ENCODE results near the gene PCDH9. TPM values are rescaled to one million over a fixed set of nuclear protein-coding genes. Genes with fewer than 3 reads are reported as not detected.

PCDH9 gene
- total and polyA plus RNA-seq, 2 experiments from 2014 or later: 0.31 to 0.52 TPM

DNA sequence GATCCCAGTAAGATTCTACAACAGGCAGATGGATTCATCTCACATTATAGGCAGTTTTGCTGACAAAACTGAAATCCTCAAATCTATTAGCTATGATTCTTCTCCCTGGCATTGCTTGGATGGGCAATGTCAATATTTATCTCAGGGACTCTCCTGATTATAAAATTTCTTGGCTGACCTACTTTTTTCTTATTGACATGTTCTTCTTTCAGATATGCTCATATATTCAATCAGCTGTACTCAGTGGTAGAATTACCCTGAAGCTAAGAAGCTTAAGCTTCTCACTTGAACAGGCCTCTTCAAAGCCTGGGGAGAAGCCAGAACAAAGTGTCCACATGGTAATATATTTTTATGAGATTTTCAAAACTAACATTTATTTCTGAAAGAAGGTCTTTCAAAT, 513.6 kb downstream of the PCDH9 start:
- TF ChIP-seq EZH2 (IDR thresholded peaks at IDR 0.05; ENCODE audit: low read depth, unreplicated experiment) (no peak), ZNF114 (CRISPR knock-in tag; IDR thresholded peaks at IDR 0.05) (no peak), CREB1 (CRISPR knock-in tag; IDR thresholded peaks at IDR 0.05; ENCODE audit: low read depth) (no peak), STAT1 (IDR thresholded peaks at IDR 0.05; ENCODE audit: unreplicated experiment) (no peak), REST (IDR thresholded peaks at IDR 0.05; ENCODE audit: unreplicated experiment) (no peak), POLR2AphosphoS5 (IDR thresholded peaks at IDR 0.05; ENCODE audit: low read depth) (no peak), EZH2phosphoT487 (IDR thresholded peaks at IDR 0.05; ENCODE audit: unreplicated experiment) (no peak), JUNB (IDR thresholded peaks at IDR 0.05; ENCODE audit: unreplicated experiment) (no peak), ETS1 (IDR thresholded peaks at IDR 0.05) (no peak), NANOG (IDR thresholded peaks at IDR 0.05; ENCODE audit: borderline replicate concordance) (no peak), ZNF331 (CRISPR knock-in tag; IDR thresholded peaks at IDR 0.05; ENCODE audit: low read depth) (no peak)
- TF ChIP-seq, protein P1, sequence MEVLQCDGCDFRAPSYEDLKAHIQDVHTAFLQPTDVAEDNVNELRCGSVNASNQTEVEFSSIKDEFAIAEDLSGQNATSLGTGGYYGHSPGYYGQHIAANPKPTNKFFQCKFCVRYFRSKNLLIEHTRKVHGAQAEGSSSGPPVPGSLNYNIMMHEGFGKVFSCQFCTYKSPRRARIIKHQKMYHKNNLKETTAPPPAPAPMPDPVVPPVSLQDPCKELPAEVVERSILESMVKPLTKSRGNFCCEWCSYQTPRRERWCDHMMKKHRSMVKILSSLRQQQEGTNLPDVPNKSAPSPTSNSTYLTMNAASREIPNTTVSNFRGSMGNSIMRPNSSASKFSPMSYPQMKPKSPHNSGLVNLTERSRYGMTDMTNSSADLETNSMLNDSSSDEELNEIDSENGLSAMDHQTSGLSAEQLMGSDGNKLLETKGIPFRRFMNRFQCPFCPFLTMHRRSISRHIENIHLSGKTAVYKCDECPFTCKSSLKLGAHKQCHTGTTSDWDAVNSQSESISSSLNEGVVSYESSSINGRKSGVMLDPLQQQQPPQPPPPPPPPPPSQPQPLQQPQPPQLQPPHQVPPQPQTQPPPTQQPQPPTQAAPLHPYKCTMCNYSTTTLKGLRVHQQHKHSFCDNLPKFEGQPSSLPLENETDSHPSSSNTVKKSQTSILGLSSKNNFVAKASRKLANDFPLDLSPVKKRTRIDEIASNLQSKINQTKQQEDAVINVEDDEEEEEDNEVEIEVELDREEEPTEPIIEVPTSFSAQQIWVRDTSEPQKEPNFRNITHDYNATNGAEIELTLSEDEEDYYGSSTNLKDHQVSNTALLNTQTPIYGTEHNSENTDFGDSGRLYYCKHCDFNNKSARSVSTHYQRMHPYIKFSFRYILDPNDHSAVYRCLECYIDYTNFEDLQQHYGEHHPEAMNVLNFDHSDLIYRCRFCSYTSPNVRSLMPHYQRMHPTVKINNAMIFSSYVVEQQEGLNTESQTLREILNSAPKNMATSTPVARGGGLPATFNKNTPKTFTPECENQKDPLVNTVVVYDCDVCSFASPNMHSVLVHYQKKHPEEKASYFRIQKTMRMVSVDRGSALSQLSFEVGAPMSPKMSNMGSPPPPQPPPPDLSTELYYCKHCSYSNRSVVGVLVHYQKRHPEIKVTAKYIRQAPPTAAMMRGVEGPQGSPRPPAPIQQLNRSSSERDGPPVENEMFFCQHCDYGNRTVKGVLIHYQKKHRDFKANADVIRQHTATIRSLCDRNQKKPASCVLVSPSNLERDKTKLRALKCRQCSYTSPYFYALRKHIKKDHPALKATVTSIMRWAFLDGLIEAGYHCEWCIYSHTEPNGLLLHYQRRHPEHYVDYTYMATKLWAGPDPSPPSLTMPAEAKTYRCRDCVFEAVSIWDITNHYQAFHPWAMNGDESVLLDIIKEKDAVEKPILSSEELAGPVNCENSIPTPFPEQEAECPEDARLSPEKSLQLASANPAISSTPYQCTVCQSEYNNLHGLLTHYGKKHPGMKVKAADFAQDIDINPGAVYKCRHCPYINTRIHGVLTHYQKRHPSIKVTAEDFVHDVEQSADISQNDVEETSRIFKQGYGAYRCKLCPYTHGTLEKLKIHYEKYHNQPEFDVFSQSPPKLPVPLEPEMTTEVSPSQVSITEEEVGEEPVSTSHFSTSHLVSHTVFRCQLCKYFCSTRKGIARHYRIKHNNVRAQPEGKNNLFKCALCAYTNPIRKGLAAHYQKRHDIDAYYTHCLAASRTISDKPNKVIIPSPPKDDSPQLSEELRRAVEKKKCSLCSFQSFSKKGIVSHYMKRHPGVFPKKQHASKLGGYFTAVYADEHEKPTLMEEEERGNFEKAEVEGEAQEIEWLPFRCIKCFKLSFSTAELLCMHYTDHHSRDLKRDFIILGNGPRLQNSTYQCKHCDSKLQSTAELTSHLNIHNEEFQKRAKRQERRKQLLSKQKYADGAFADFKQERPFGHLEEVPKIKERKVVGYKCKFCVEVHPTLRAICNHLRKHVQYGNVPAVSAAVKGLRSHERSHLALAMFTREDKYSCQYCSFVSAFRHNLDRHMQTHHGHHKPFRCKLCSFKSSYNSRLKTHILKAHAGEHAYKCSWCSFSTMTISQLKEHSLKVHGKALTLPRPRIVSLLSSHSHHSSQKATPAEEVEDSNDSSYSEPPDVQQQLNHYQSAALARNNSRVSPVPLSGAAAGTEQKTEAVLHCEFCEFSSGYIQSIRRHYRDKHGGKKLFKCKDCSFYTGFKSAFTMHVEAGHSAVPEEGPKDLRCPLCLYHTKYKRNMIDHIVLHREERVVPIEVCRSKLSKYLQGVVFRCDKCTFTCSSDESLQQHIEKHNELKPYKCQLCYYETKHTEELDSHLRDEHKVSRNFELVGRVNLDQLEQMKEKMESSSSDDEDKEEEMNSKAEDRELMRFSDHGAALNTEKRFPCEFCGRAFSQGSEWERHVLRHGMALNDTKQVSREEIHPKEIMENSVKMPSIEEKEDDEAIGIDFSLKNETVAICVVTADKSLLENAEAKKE (CRISPR knock-in tag; IDR thresholded peaks at IDR 0.05): no peak
- TF ChIP-seq, protein P2, sequence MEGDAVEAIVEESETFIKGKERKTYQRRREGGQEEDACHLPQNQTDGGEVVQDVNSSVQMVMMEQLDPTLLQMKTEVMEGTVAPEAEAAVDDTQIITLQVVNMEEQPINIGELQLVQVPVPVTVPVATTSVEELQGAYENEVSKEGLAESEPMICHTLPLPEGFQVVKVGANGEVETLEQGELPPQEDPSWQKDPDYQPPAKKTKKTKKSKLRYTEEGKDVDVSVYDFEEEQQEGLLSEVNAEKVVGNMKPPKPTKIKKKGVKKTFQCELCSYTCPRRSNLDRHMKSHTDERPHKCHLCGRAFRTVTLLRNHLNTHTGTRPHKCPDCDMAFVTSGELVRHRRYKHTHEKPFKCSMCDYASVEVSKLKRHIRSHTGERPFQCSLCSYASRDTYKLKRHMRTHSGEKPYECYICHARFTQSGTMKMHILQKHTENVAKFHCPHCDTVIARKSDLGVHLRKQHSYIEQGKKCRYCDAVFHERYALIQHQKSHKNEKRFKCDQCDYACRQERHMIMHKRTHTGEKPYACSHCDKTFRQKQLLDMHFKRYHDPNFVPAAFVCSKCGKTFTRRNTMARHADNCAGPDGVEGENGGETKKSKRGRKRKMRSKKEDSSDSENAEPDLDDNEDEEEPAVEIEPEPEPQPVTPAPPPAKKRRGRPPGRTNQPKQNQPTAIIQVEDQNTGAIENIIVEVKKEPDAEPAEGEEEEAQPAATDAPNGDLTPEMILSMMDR (conservative IDR thresholded peaks at IDR 0.05; ENCODE audit: low read depth in 2 of 2): no peak
- no peak overlapping the region for H3K4me2 ChIP-seq
- H3K79me2 ChIP-seq (replicated peaks; ENCODE audit: insufficient read depth): no peaks in the 10 kb centered on the region
- no peaks in the 10 kb centered on the region for H4K20me1 ChIP-seq (replicated peaks; ENCODE audit: insufficient read depth)
- H3K9me3 Mint-ChIP-seq: no peaks in the 10 kb centered on the region
- no peak for DNase-seq (ENCODE audit: low spot score)
- H2AFZ ChIP-seq: no peak overlapping the region
- H3K27me3 ChIP-seq (ENCODE audit: insufficient read depth): no peaks in the 10 kb centered on the region
- no peak overlapping the region for H3K4me3 ChIP-seq
- H3K27ac Mint-ChIP-seq: no peak overlapping the region
- ATAC-seq: no peak
- no peaks in the 10 kb centered on the region for H3K27me3 Mint-ChIP-seq (ENCODE audit: insufficient read depth, low read depth, poor library complexity)
- no peaks in the 10 kb centered on the region for H3K36me3 Mint-ChIP-seq (ENCODE audit: low read depth)
- no peak overlapping the region for H3K4me3 Mint-ChIP-seq
- H3K4me1 ChIP-seq (ENCODE audit: insufficient read depth): no peaks in the 10 kb centered on the region
- no peaks in the 10 kb centered on the region for H3K36me3 ChIP-seq (ENCODE audit: insufficient read depth)
- H3K9me2 ChIP-seq (ENCODE audit: insufficient read depth): no peaks in the 10 kb centered on the region
- H3K4me1 Mint-ChIP-seq: no peaks in the 10 kb centered on the region
- no peak overlapping the region for H3K27ac ChIP-seq (ENCODE audit: low read depth)
- no peaks in the 10 kb centered on the region for H3F3A ChIP-seq (replicated peaks; ENCODE audit: low read depth)

All from GM23338 (cell line).